IPS-18a (cell line): ENCODE results near the gene RPS19BP1.

Experiments
- H3K27ac ChIP-seq: one replicate; pipeline ENCODE4 v1.5.1; 2013; ENCODE audit warnings: low read length
- H3K27me3 ChIP-seq: one replicate; pipeline ENCODE4 v1.6.1; 2013; ENCODE audit warnings: mild to moderate bottlenecking, low read length; ENCODE audit not compliant: control insufficient read depth, insufficient read depth
- H3K36me3 ChIP-seq: one replicate; pipeline ENCODE4 v1.6.1; 2013; ENCODE audit warnings: low read depth, low read length; ENCODE audit not compliant: control insufficient read depth
- H3K4me1 ChIP-seq: one replicate; pipeline ENCODE4 v1.6.1; 2013; ENCODE audit warnings: low read depth, low read length; ENCODE audit not compliant: control insufficient read depth
- H3K4me3 ChIP-seq: one replicate; pipeline ENCODE4 v1.5.1; 2013; ENCODE audit warnings: low read length
- H3K9ac ChIP-seq: one replicate; pipeline ENCODE4 v1.6.1; 2013; ENCODE audit warnings: mild to moderate bottlenecking, low read length, moderate library complexity
- H3K9me3 ChIP-seq: one replicate; pipeline ENCODE4 v1.6.1; 2013; ENCODE audit warnings: low read depth, low read length; ENCODE audit not compliant: control insufficient read depth

The RPS19BP1 gene

GRCh38 chr22:39502789-39503409, 29.6 kb downstream of the RPS19BP1 start:
- peaks cover 34% of the 10 kb centered on the region for H3K36me3 ChIP-seq
- no peaks in the 10 kb centered on the region for H3K9me3 ChIP-seq
- H3K9ac ChIP-seq, result peak overlapping the region; percentile 69
- H3K4me1 ChIP-seq, result no peaks in the 10 kb centered on the region
- peaks cover 86% of the 10 kb centered on the region for H3K27me3 ChIP-seq
- H3K27ac ChIP-seq, result no peak overlapping the region
- H3K4me3 ChIP-seq, result peak overlapping the region; percentile 82

GRCh38 chr22:39502109-39502788, 30.3 kb downstream of the RPS19BP1 start, which contains the start of gene MIEF1:
TSS of gene MIEF1 (plus strand) at chr22:39502290. CDS start at chr22:39511295, 9,005 bp downstream.
- H3K9me3 ChIP-seq, result no peaks in the 10 kb centered on the region
- H3K4me1 ChIP-seq, result no peaks in the 10 kb centered on the region
- peaks cover 34% of the 10 kb centered on the region for H3K36me3 ChIP-seq
- peaks cover 86% of the 10 kb centered on the region for H3K27me3 ChIP-seq
- peak within 1 kb of the TSS; percentile 82 for H3K4me3 ChIP-seq
- peak within 1 kb of the TSS; percentile 69 for H3K9ac ChIP-seq
- no peak within 1 kb of the TSS for H3K27ac ChIP-seq

- no peak overlapping the region for H3K27ac ChIP-seq
Measured at GRCh38 chr22:39501644-39502108, 30.9 kb downstream of the RPS19BP1 start.

GRCh38 chr22:39500101-39500500, 32.4 kb downstream of the RPS19BP1 start:
- Histone ChIP-seq H3K27ac (no peak overlapping the region), H3K9me3 (no peaks in the 10 kb centered on the region), H3K36me3 (peaks cover 16% of the 10 kb centered on the region), H3K9ac (no peak overlapping the region), H3K4me3 (no peak overlapping the region), H3K27me3 (peaks cover 68% of the 10 kb centered on the region), H3K4me1 (no peaks in the 10 kb centered on the region)

More at GRCh38 chr22:39501644-39502108, 30.9 kb downstream of the RPS19BP1 start:
- Histone ChIP-seq H3K9ac (peak overlapping the region; percentile 69), H3K9me3 (no peaks in the 10 kb centered on the region), H3K4me3 (peak overlapping the region; percentile 82), H3K27me3 (peaks cover 83% of the 10 kb centered on the region), H3K36me3 (peaks cover 31% of the 10 kb centered on the region), H3K4me1 (no peaks in the 10 kb centered on the region)

GRCh38 chr22:39498802-39499201, 33.7 kb downstream of the RPS19BP1 start:
- Histone ChIP-seq H3K27ac (no peak overlapping the region), H3K9me3 (no peaks in the 10 kb centered on the region), H3K36me3 (peaks cover 4% of the 10 kb centered on the region), H3K9ac (no peak overlapping the region), H3K27me3 (peaks cover 68% of the 10 kb centered on the region), H3K4me1 (no peaks in the 10 kb centered on the region), H3K4me3 (no peak overlapping the region)

- Histone ChIP-seq H3K9ac (no peak overlapping the region), H3K4me3 (no peak overlapping the region), H3K9me3 (no peaks in the 10 kb centered on the region), H3K27ac (no peak overlapping the region), H3K36me3 (no peaks in the 10 kb centered on the region), H3K4me1 (no peaks in the 10 kb centered on the region), H3K27me3 (peaks cover 65% of the 10 kb centered on the region)
Measured at GRCh38 chr22:39498368-39498767, 34.2 kb downstream of the RPS19BP1 start.

GRCh38 chr22:39497429-39497828, 35.1 kb downstream of the RPS19BP1 start:
- H3K27me3 ChIP-seq, result peaks cover 59% of the 10 kb centered on the region
- H3K4me3 ChIP-seq, result no peak overlapping the region
- no peak overlapping the region for H3K27ac ChIP-seq
- no peak overlapping the region for H3K9ac ChIP-seq
- no peaks in the 10 kb centered on the region for H3K4me1 ChIP-seq
- H3K36me3 ChIP-seq, result no peaks in the 10 kb centered on the region
- H3K9me3 ChIP-seq, result no peaks in the 10 kb centered on the region

- H3K27ac ChIP-seq, result no peak overlapping the region
- H3K4me3 ChIP-seq, result no peak overlapping the region
- peaks cover 56% of the 10 kb centered on the region for H3K27me3 ChIP-seq
- H3K36me3 ChIP-seq, result no peaks in the 10 kb centered on the region
- H3K9me3 ChIP-seq, result no peaks in the 10 kb centered on the region
- no peak overlapping the region for H3K9ac ChIP-seq
- H3K4me1 ChIP-seq, result no peaks in the 10 kb centered on the region
Measured at GRCh38 chr22:39496131-39496838, 36.3 kb downstream of the RPS19BP1 start.

GRCh38 chr22:39494471-39495120, 38.0 kb downstream of the RPS19BP1 start:
- Histone ChIP-seq H3K27ac (no peak overlapping the region), H3K27me3 (peaks cover 39% of the 10 kb centered on the region), H3K9ac (no peak overlapping the region), H3K4me1 (peaks cover 5% of the 10 kb centered on the region), H3K9me3 (no peaks in the 10 kb centered on the region), H3K4me3 (no peak overlapping the region), H3K36me3 (no peaks in the 10 kb centered on the region)

- peaks cover 5% of the 10 kb centered on the region for H3K4me1 ChIP-seq
- no peaks in the 10 kb centered on the region for H3K36me3 ChIP-seq
- no peak overlapping the region for H3K4me3 ChIP-seq
- no peaks in the 10 kb centered on the region for H3K9me3 ChIP-seq
- peaks cover 30% of the 10 kb centered on the region for H3K27me3 ChIP-seq
- H3K9ac ChIP-seq, result no peak overlapping the region
- no peak overlapping the region for H3K27ac ChIP-seq
Measured at GRCh38 chr22:39493759-39494158, 38.8 kb downstream of the RPS19BP1 start.

- H3K9me3 ChIP-seq, result no peaks in the 10 kb centered on the region
- H3K4me1 ChIP-seq, result peaks cover 5% of the 10 kb centered on the region
- H3K4me3 ChIP-seq, result no peak overlapping the region
- H3K9ac ChIP-seq, result no peak overlapping the region
- no peak overlapping the region for H3K27ac ChIP-seq
- peaks cover 15% of the 10 kb centered on the region for H3K27me3 ChIP-seq
- no peaks in the 10 kb centered on the region for H3K36me3 ChIP-seq
Measured at GRCh38 chr22:39492186-39492585, 40.4 kb downstream of the RPS19BP1 start.
